CD14-positive monocyte (primary cell): ENCODE data around the gene CDS2. TPM values are rescaled to one million over a fixed set of nuclear protein-coding genes. Genes with fewer than 3 reads are reported as not detected.
A peak's percentile ranks its signal among the peaks of the same experiment; 100 is the strongest.

Experiments
- DNase-seq, 3 donors: peaks; one replicate each; pipeline ENCODE4 v3.0.0-alpha.2; 2011 to 2022
- H2AFZ ChIP-seq: 2 replicates; pipeline ENCODE4 v1.6.0; 2012; ENCODE audit warnings: mild to moderate bottlenecking, low read depth, low read length, inconsistent platforms; ENCODE audit not compliant: insufficient read depth, poor library complexity, severe bottlenecking
- H3K27ac ChIP-seq, 2 donors: 1 replicate in 1 of 2; 2 replicates in 1 of 2; pipeline ENCODE4 v1.5.1; 2012 to 2013; ENCODE audit warnings: low read length in 2 of 2, control low read depth in 1 of 2, inconsistent platforms in 1 of 2, low read depth in 1 of 2, mild to moderate bottlenecking in 1 of 2
- H3K27me3 ChIP-seq, 2 donors: one replicate each; pipeline versions ENCODE4 v1.6.0 to v1.6.1; 2011 to 2013; ENCODE audit warnings: low read length in 2 of 2; ENCODE audit not compliant: control insufficient read depth in 2 of 2, insufficient read depth in 2 of 2
- H3K36me3 ChIP-seq, 2 donors: replicated peaks in 1 of 2; 1 replicate in 1 of 2; 2 replicates in 1 of 2; pipeline versions ENCODE4 v1.5.1 to v1.6.1; 2012 to 2013; ENCODE audit warnings: low read length in 2 of 2, control low read depth in 1 of 2, inconsistent platforms in 1 of 2, mild to moderate bottlenecking in 1 of 2; ENCODE audit not compliant: insufficient read depth in 2 of 2, control insufficient read depth in 1 of 2
- H3K4me1 ChIP-seq, 2 donors: 1 replicate in 1 of 2; 2 replicates in 1 of 2; pipeline versions ENCODE4 v1.5.1 to v1.6.1; 2012 to 2013; ENCODE audit warnings: low read length in 2 of 2, control low read depth in 1 of 2, inconsistent platforms in 1 of 2, mild to moderate bottlenecking in 1 of 2, moderate library complexity in 1 of 2; ENCODE audit not compliant: insufficient read depth in 2 of 2, control insufficient read depth in 1 of 2
- H3K4me2 ChIP-seq: replicated peaks from 2 replicates; pipeline ENCODE3; 2012; ENCODE audit warnings: low read length, moderate library complexity, mild to moderate bottlenecking; ENCODE audit not compliant: poor library complexity, severe bottlenecking; ENCODE audit errors: extremely low read depth
- H3K4me3 ChIP-seq, 3 experiments: fragments of 200-600 bp in 1 of 3; sonication (generic) in 1 of 3; replicated peaks in 1 of 3; 1 replicate in 2 of 3; 2 replicates in 1 of 3; pipeline ENCODE4 v1.5.1; 2011 to 2013; ENCODE audit warnings: low read length in 3 of 3, mild to moderate bottlenecking in 3 of 3, control low read depth in 2 of 3, low read depth in 2 of 3, inconsistent platforms in 1 of 3, moderate library complexity in 1 of 3
- H3K79me2 ChIP-seq: 2 replicates; pipeline ENCODE4 v1.6.0; 2012; ENCODE audit warnings: mild to moderate bottlenecking, control low read depth, inconsistent platforms, low read length, moderate library complexity; ENCODE audit not compliant: insufficient read depth
- H3K9ac ChIP-seq: 2 replicates; pipeline ENCODE4 v1.6.0; 2017; ENCODE audit warnings: low read length, mild to moderate bottlenecking; ENCODE audit not compliant: insufficient read depth, poor library complexity, severe bottlenecking
- H3K9me3 ChIP-seq, 2 donors: replicated peaks in 1 of 2; 1 replicate in 1 of 2; 2 replicates in 1 of 2; pipeline versions ENCODE4 v1.5.1 to v1.6.1; 2012 to 2013; ENCODE audit warnings: low read length in 2 of 2, control low read depth in 1 of 2; ENCODE audit not compliant: control insufficient read depth in 1 of 2, insufficient read depth in 1 of 2
- H4K20me1 ChIP-seq: 2 replicates; pipeline ENCODE4 v1.6.0; 2012; ENCODE audit warnings: mild to moderate bottlenecking, low read length, control low read depth, moderate library complexity; ENCODE audit not compliant: insufficient read depth
- H3K27ac Mint-ChIP-seq, 7 donors: one replicate each; pipeline ENCODE4 v1.8.0; 2020; ENCODE audit warnings: mild to moderate bottlenecking in 7 of 7, mixed read lengths in 7 of 7, moderate library complexity in 6 of 7, inconsistent platforms in 2 of 7
- H3K27me3 Mint-ChIP-seq, 3 donors: one replicate each; pipeline ENCODE4 v1.8.0; 2021 to 2022; ENCODE audit warnings: low read depth in 3 of 3, mild to moderate bottlenecking in 3 of 3, mixed read lengths in 3 of 3, moderate library complexity in 3 of 3, inconsistent platforms in 1 of 3
- H3K36me3 Mint-ChIP-seq, 2 donors: one replicate each; pipeline ENCODE4 v1.8.0; 2020; ENCODE audit warnings: mixed read lengths in 2 of 2, inconsistent platforms in 1 of 2, mild to moderate bottlenecking in 1 of 2
- H3K4me1 Mint-ChIP-seq: one replicate; pipeline ENCODE4 v1.8.0; 2020; ENCODE audit warnings: mild to moderate bottlenecking, mixed read lengths
- H3K4me3 Mint-ChIP-seq, 2 donors: one replicate each; pipeline ENCODE4 v1.8.0; 2020; ENCODE audit warnings: mild to moderate bottlenecking in 2 of 2, mixed read lengths in 2 of 2, moderate library complexity in 1 of 2
- H3K9me3 Mint-ChIP-seq, 7 donors: one replicate each; pipeline ENCODE4 v1.8.0; 2020 to 2022; ENCODE audit warnings: mixed read lengths in 7 of 7, mild to moderate bottlenecking in 6 of 7, moderate library complexity in 6 of 7, inconsistent platforms in 2 of 7
- CTCF ChIP-seq: fragments of 200-600 bp; IDR thresholded peaks from one replicate; pipeline ENCODE4 v1.8.0; 2022; ENCODE audit warnings: antibody characterized with exemption, mild to moderate bottlenecking
- WGBS: methylation state at CpG from one replicate; pipeline ENCODE4 v1.1.5; 2013; ENCODE audit warnings: missing lambda C conversion rate; ENCODE audit not compliant: insufficient coverage; 5-methylcytosine and 5-hydroxymethylcytosine counted together
- intact Hi-C, 2 donors: fragments of 100-400 bp; cut with micrococcal nuclease; formaldehyde crosslinking; loops; one replicate each; pipeline versions ENCODE4 v1.15.0 to v1.15.1; 2023
- polyA plus RNA-seq, 3 donors: library from polyadenylated mRNA; depleted of rRNA in 1 of 3; unstranded in 2 of 3; stranded (reverse) in 1 of 3; fragments of 300-500 nt in 2 of 3; fragments of >200 nt in 1 of 3; fragmentation: Illumina TruSeq in 2 of 3; gene quantifications; 1 replicate in 2 of 3; 2 replicates in 1 of 3; pipeline ENCODE4 v1.2.3, GENCODE V29; 2012 to 2021

CDS2 gene
- polyA plus RNA-seq, 3 donors, result 28.6 to 62.6 (median 54.4) TPM

- peak overlapping the region; percentile 35 for H3K9ac ChIP-seq
- H2AFZ ChIP-seq, result no peak overlapping the region
Observed at GRCh38 chr20:5090191-5090590, 36.6 kb upstream of the CDS2 start.

GRCh38 chr20:5091902-5092301, 34.9 kb upstream of the CDS2 start:
- H3K27me3 ChIP-seq, result no peaks in the 10 kb centered on the region
- TF ChIP-seq CTCF, result no peak
- Mint-ChIP-seq H3K4me3 (no peak overlapping the region), H3K9me3 (no peaks in the 10 kb centered on the region), H3K4me1 (peaks cover 44% of the 10 kb centered on the region), H3K36me3 (peaks cover 12 to 20% of the 10 kb centered on the region in 2 donors), H3K27me3 (no peaks in the 10 kb centered on the region), H3K27ac (peak overlapping the region; percentile 21 to 94 (median 65))
- intact Hi-C loops, result no loop called here
- H4K20me1 ChIP-seq, result no peaks in the 10 kb centered on the region
- no peaks in the 10 kb centered on the region for H3K79me2 ChIP-seq
- no peak overlapping the region for H3K4me3 ChIP-seq
- peaks cover 33 to 37% of the 10 kb centered on the region in 2 donors for H3K4me1 ChIP-seq
- DNase-seq, result no peak
- WGBS, result 100% methylated on average over 5 of the region's 6 CpGs
- peaks cover 0 to 16% of the 10 kb centered on the region in 2 donors for H3K36me3 ChIP-seq
- no peak overlapping the region for H2AFZ ChIP-seq
- H3K9me3 ChIP-seq, result no peaks in the 10 kb centered on the region
- H3K27ac ChIP-seq, result peak overlapping the region in 1 of 2 donors; percentile 22
- H3K4me2 ChIP-seq, result no peak overlapping the region
- H3K9ac ChIP-seq, result no peak overlapping the region

More at GRCh38 chr20:5090191-5090590, 36.6 kb upstream of the CDS2 start:
- no peaks in the 10 kb centered on the region for H3K79me2 ChIP-seq
- peak overlapping the region; percentile 93 to 97 for H3K27ac ChIP-seq
- peaks cover 5 to 11% of the 10 kb centered on the region in 2 donors for H3K36me3 Mint-ChIP-seq
- peaks cover 51% of the 10 kb centered on the region for H3K4me1 Mint-ChIP-seq
- H3K4me3 Mint-ChIP-seq, result peak overlapping the region in 1 of 2 donors; percentile 62
- no peaks in the 10 kb centered on the region for H4K20me1 ChIP-seq
- H3K4me3 ChIP-seq, result peak overlapping the region in 1 of 3 experiments; percentile 1
- peaks cover 50% of the 10 kb centered on the region in 2 donors for H3K4me1 ChIP-seq
- no peaks in the 10 kb centered on the region for H3K9me3 ChIP-seq
- no peaks in the 10 kb centered on the region for H3K27me3 Mint-ChIP-seq
- H3K36me3 ChIP-seq, result no peaks in the 10 kb centered on the region
- intact Hi-C loops, result no loop called here
- no peaks in the 10 kb centered on the region for H3K9me3 Mint-ChIP-seq
- peak overlapping the region; percentile 7 for H3K4me2 ChIP-seq
- no CpG with 5 or more reads among the region's 4 CpGs for WGBS
- H3K27me3 ChIP-seq, result no peaks in the 10 kb centered on the region
- DNase-seq, result peak; percentile 90 to 98 (median 97)
- H3K27ac Mint-ChIP-seq, result peak overlapping the region; percentile 94 to 99 (median 98)
- TF ChIP-seq CTCF, result no peak
